Caco-2 (cell line): ENCODE measurements around the gene ARL14EPL. TPM values are rescaled to one million over a fixed set of nuclear protein-coding genes. Genes with fewer than 3 reads are reported as not detected.

ENCODE experiments used
- BruUV-seq: library from RNA; stranded (reverse); fragments of 400-500 nt; replicated peaks from 2 replicates; lab custom pipeline; 2021; lab: Mats Ljungman, UMichigan
- CTCF ChIA-PET: fragments of 300-600 bp; sonication (Branson Sonifier 250); formaldehyde crosslinking; loops from one replicate; lab custom pipeline; 2022; ENCODE audit warnings: antibody characterized with exemption; lab: Charles Lee
- POLR2A ChIA-PET: fragments of 300-600 bp; sonication (Branson Sonifier 250); formaldehyde crosslinking; loops from one replicate; lab custom pipeline; 2022; ENCODE audit warnings: antibody characterized with exemption; lab: Charles Lee
- DNase-seq, 2 experiments: peaks; one replicate each; pipeline versions ENCODE4 v3.0.0 to v3.0.0-alpha.2; 2020 to 2022
- H3K27me3 ChIP-seq: replicated peaks from 2 replicates; pipeline ENCODE4 v1.6.0; 2011; ENCODE audit warnings: low read length; ENCODE audit not compliant: control insufficient read depth, insufficient read depth
- H3K36me3 ChIP-seq: 2 replicates; pipeline ENCODE4 v1.5.1; 2011; ENCODE audit warnings: low read length; ENCODE audit not compliant: control insufficient read depth, insufficient read depth
- H3K4me1 ChIP-seq: fragments of 250-450 bp; sonication (Bioruptor Pico); 2 replicates; pipeline ENCODE4 v1.5.1; 2020; ENCODE audit warnings: mild to moderate bottlenecking
- H3K4me3 ChIP-seq: 2 replicates; pipeline ENCODE4 v1.5.1; 2011; ENCODE audit warnings: low read depth, mild to moderate bottlenecking, control low read depth, low read length
- H3K9me3 ChIP-seq: fragments of 250-450 bp; sonication (Bioruptor Pico); 2 replicates; pipeline ENCODE4 v1.5.1; 2020; ENCODE audit warnings: mild to moderate bottlenecking, moderate library complexity
- H3K27ac Mint-ChIP-seq: one replicate; pipeline ENCODE4 v1.8.0; 2022; ENCODE audit warnings: mixed read lengths; ENCODE audit not compliant: unreplicated experiment
- H3K27me3 Mint-ChIP-seq: one replicate; pipeline ENCODE4 v1.8.0; 2022; ENCODE audit warnings: mixed read lengths; ENCODE audit not compliant: insufficient read depth, unreplicated experiment
- H3K36me3 Mint-ChIP-seq: one replicate; pipeline ENCODE4 v1.8.0; 2022; ENCODE audit warnings: mild to moderate bottlenecking, mixed read lengths; ENCODE audit not compliant: insufficient read depth, unreplicated experiment
- H3K4me1 Mint-ChIP-seq: one replicate; pipeline ENCODE4 v1.8.0; 2022; ENCODE audit warnings: low read depth, mixed read lengths; ENCODE audit not compliant: unreplicated experiment
- H3K4me3 Mint-ChIP-seq: one replicate; pipeline ENCODE4 v1.8.0; 2022; ENCODE audit warnings: mild to moderate bottlenecking, moderate library complexity, mixed read lengths; ENCODE audit not compliant: unreplicated experiment
- H3K9me3 Mint-ChIP-seq: one replicate; pipeline ENCODE4 v1.8.0; 2022; ENCODE audit warnings: mixed read lengths; ENCODE audit not compliant: unreplicated experiment
- intact Hi-C: fragments of 100-400 bp; cut with micrococcal nuclease; formaldehyde crosslinking; loops from one replicate; pipeline ENCODE4 v1.10.0; 2022; ENCODE audit not compliant: unreplicated experiment
- total RNA-seq: library from RNA; stranded (reverse); gene quantifications from 2 replicates; pipeline ENCODE4 v1.2.3, GENCODE V29; 2022
- TF ChIP-seq, protein P1 (sequence below), 2 experiments: fragments of 200-600 bp in 1 of 2; IDR thresholded peaks; 1 replicate in 1 of 2; 2 replicates in 1 of 2; pipeline versions ENCODE4 v1.5.1 to v1.8.0; 2011 to 2022; ENCODE audit warnings: antibody characterized with exemption in 1 of 2, control low read depth in 1 of 2, inconsistent platforms in 1 of 2, low read depth in 1 of 2, low read length in 1 of 2, mild to moderate bottlenecking in 1 of 2, moderate library complexity in 1 of 2; ENCODE audit not compliant: insufficient read depth in 1 of 2, severe bottlenecking in 1 of 2, unreplicated experiment in 1 of 2

Gene ARL14EPL
- total RNA-seq, 1 experiment from 2014 or later, result not detected

GRCh38 chr5:116023619-116024018 lies 8.7 kb upstream of the ARL14EPL start:
- TF ChIP-seq, protein P1, sequence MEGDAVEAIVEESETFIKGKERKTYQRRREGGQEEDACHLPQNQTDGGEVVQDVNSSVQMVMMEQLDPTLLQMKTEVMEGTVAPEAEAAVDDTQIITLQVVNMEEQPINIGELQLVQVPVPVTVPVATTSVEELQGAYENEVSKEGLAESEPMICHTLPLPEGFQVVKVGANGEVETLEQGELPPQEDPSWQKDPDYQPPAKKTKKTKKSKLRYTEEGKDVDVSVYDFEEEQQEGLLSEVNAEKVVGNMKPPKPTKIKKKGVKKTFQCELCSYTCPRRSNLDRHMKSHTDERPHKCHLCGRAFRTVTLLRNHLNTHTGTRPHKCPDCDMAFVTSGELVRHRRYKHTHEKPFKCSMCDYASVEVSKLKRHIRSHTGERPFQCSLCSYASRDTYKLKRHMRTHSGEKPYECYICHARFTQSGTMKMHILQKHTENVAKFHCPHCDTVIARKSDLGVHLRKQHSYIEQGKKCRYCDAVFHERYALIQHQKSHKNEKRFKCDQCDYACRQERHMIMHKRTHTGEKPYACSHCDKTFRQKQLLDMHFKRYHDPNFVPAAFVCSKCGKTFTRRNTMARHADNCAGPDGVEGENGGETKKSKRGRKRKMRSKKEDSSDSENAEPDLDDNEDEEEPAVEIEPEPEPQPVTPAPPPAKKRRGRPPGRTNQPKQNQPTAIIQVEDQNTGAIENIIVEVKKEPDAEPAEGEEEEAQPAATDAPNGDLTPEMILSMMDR (IDR thresholded peaks at IDR 0.05; ENCODE audit: insufficient read depth in 1 of 2, low read depth in 1 of 2, low read length in 1 of 2, severe bottlenecking in 1 of 2, unreplicated experiment in 1 of 2), result peak in 1 of 2 experiments; percentile 28
- Mint-ChIP-seq H3K27ac (no peak overlapping the region), H3K9me3 (no peaks in the 10 kb centered on the region), H3K4me1 (no peaks in the 10 kb centered on the region), H3K4me3 (no peak overlapping the region), H3K36me3 (no peaks in the 10 kb centered on the region), H3K27me3 (peaks cover 5% of the 10 kb centered on the region)
- no TSS peak for BruUV-seq
- no peak for DNase-seq
- no peak overlapping the region for H3K4me3 ChIP-seq
- ChIA-PET CTCF (no interaction called here), POLR2A (no interaction called here)
- no peaks in the 10 kb centered on the region for H3K4me1 ChIP-seq
- intact Hi-C loops, result no loop called here
- no peaks in the 10 kb centered on the region for H3K36me3 ChIP-seq
- no peaks in the 10 kb centered on the region for H3K27me3 ChIP-seq
- H3K9me3 ChIP-seq, result no peaks in the 10 kb centered on the region

DNA sequence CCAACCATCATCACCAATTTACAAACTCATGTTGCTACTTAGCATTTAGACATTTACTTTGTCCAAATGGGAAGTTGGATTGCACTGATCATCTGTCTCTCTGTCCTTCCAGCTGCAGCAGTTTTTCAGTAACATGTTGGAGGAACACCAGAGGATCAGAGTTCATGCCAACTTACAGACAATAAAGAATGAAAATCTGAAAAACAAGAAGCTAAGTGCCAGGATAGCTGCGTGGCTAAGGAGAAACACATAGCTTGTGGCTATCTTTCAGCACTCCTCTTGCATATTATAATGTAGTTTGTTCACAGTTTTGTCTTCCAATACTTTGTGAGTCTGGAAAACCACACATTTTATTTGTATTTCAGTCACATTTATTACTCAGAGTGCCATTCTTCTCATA lies 6.4 kb upstream of the ARL14EPL start:
- Mint-ChIP-seq H3K27ac (no peak overlapping the region), H3K36me3 (no peaks in the 10 kb centered on the region), H3K9me3 (no peaks in the 10 kb centered on the region), H3K4me1 (no peaks in the 10 kb centered on the region), H3K27me3 (peaks cover 8% of the 10 kb centered on the region), H3K4me3 (no peak overlapping the region)
- CTCF ChIA-PET, result no interaction called here
- TF ChIP-seq, protein P1 (IDR thresholded peaks at IDR 0.05; ENCODE audit: insufficient read depth in 1 of 2, low read depth in 1 of 2, low read length in 1 of 2, severe bottlenecking in 1 of 2, unreplicated experiment in 1 of 2), result no peak
- H3K27me3 ChIP-seq, result no peaks in the 10 kb centered on the region
- no peaks in the 10 kb centered on the region for H3K9me3 ChIP-seq
- no peak overlapping the region for H3K4me3 ChIP-seq
- DNase-seq, result no peak
- no TSS peak for BruUV-seq
- no peaks in the 10 kb centered on the region for H3K4me1 ChIP-seq
- POLR2A ChIA-PET, result no interaction called here
- intact Hi-C loops, result no loop called here
- no peaks in the 10 kb centered on the region for H3K36me3 ChIP-seq

DNA sequence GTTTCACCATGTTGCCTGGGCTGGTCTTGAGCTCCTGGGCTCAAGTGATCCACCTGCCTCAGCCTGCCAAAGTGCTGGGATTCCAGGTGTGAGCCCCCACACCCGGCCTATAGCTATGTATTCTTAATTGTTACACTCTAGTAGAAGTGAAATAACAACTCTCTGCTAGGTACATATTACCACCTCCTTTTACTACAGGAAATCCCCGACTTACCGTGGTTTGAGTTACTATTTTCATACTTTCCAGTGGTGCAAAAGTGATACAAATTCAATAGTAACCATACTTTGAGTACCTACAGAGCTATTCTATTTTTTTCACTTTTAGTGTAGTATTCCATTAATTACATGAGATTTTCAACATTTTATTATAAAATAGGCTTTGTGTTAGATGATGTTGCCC lies 719 bp downstream of the ARL14EPL start:
- no peaks in the 10 kb centered on the region for H3K36me3 ChIP-seq
- ChIA-PET CTCF (no interaction called here), POLR2A (no interaction called here)
- H3K9me3 ChIP-seq, result no peaks in the 10 kb centered on the region
- no TSS peak for BruUV-seq
- Mint-ChIP-seq H3K27ac (no peak overlapping the region), H3K36me3 (no peaks in the 10 kb centered on the region), H3K27me3 (peaks cover 14% of the 10 kb centered on the region), H3K9me3 (no peaks in the 10 kb centered on the region), H3K4me3 (no peak overlapping the region), H3K4me1 (no peaks in the 10 kb centered on the region)
- TF ChIP-seq, protein P1 (IDR thresholded peaks at IDR 0.05; ENCODE audit: insufficient read depth in 1 of 2, low read depth in 1 of 2, low read length in 1 of 2, severe bottlenecking in 1 of 2, unreplicated experiment in 1 of 2), result no peak
- peaks cover 3% of the 10 kb centered on the region; the same call in 1 of the 2 replicates for H3K27me3 ChIP-seq
- H3K4me1 ChIP-seq, result no peaks in the 10 kb centered on the region
- H3K4me3 ChIP-seq, result no peak overlapping the region
- DNase-seq, result no peak
- intact Hi-C loops, result no loop called here
